Astrocyte of the hippocampus (primary cell): Measurements from ENCODE around the gene GTF2H4.
A peak's percentile ranks its signal among the peaks of the same experiment; 100 is the strongest.
"Not testable (repeated sequence)": the region's sequence is repeated elsewhere in the genome, so short reads cannot be mapped to it uniquely, and the experiment has no call there.

Source experiments
- DNase-seq: peaks from one replicate; pipeline ENCODE4 v3.0.0; 2011; ENCODE audit warnings: low read depth, low spot score

Gene GTF2H4

GRCh38 chr6:30922447-30922852 lies 14.4 kb downstream of the GTF2H4 start:
- DNase-seq: no peak

GRCh38 chr6:30924040-30924627 lies 16.1 kb downstream of the GTF2H4 start:
- DNase-seq: not testable (repeated sequence)

- DNase-seq: peak; percentile 60
Observed at GRCh38 chr6:30926644-30927043, 18.6 kb downstream of the GTF2H4 start.

GRCh38 chr6:30927080-30927479 lies 19.1 kb downstream of the GTF2H4 start:
- not testable (repeated sequence) for DNase-seq

- DNase-seq: no peak
Observed at GRCh38 chr6:30928677-30929076, 20.7 kb downstream of the GTF2H4 start.

GRCh38 chr6:30930506-30930905 lies 22.5 kb downstream of the GTF2H4 start:
- DNase-seq: no peak

GRCh38 chr6:30931272-30931671 lies 23.3 kb downstream of the GTF2H4 start:
- DNase-seq: no peak

- no peak for DNase-seq
Observed at GRCh38 chr6:30931969-30932645, 24.1 kb downstream of the GTF2H4 start, which contains the start of gene SFTA2. TSS of gene SFTA2 (minus strand) at chr6:30932170. CDS start at chr6:30932096, 74 bp downstream.

- no peak for DNase-seq
Observed at GRCh38 chr6:30932665-30933365, 24.8 kb downstream of the GTF2H4 start.

- no peak for DNase-seq
Observed at GRCh38 chr6:30935018-30935417, 27.0 kb downstream of the GTF2H4 start.

- no peak for DNase-seq
Observed at GRCh38 chr6:30937265-30937664, 29.3 kb downstream of the GTF2H4 start.

- DNase-seq: no peak
Observed at GRCh38 chr6:30938730-30939129, 30.7 kb downstream of the GTF2H4 start.

- DNase-seq: no peak
Observed at GRCh38 chr6:30939473-30939872, 31.5 kb downstream of the GTF2H4 start.

GRCh38 chr6:30940361-30940986 lies 32.5 kb downstream of the GTF2H4 start, which contains the start of gene MUCL3:
TSS of gene MUCL3 (plus strand) at chr6:30940973. CDS start at chr6:30941000, 27 bp downstream.
- no peak for DNase-seq

- peak; percentile 90 for DNase-seq
Observed at GRCh38 chr6:30942338-30943060, 34.5 kb downstream of the GTF2H4 start.

GRCh38 chr6:30944051-30944450 lies 36.0 kb downstream of the GTF2H4 start:
- no peak for DNase-seq

- DNase-seq: no peak
Observed at GRCh38 chr6:30945281-30945680, 37.3 kb downstream of the GTF2H4 start.

GRCh38 chr6:30947231-30947630 lies 39.2 kb downstream of the GTF2H4 start:
- no peak for DNase-seq

GRCh38 chr6:30948811-30949210 lies 40.8 kb downstream of the GTF2H4 start:
- DNase-seq: no peak

- no peak for DNase-seq
Observed at GRCh38 chr6:30951907-30952469, 44.0 kb downstream of the GTF2H4 start.
